Liver (tissue), 9 donors: ENCODE results near the gene RNF10. TPM values are rescaled to one million over a fixed set of nuclear protein-coding genes. Genes with fewer than 3 reads are reported as not detected.
A peak's percentile ranks its signal among the peaks of the same experiment; 100 is the strongest.

ENCODE experiments used
- DNase-seq: peaks from one replicate; pipeline ENCODE4 v3.0.0-alpha.2; 2017; ENCODE audit warnings: low spot score
- H3K27ac ChIP-seq, 2 donors: one replicate each; pipeline ENCODE4 v1.7.0; 2013; ENCODE audit warnings: inconsistent platforms in 2 of 2, low read length in 2 of 2, control low read depth in 1 of 2, low read depth in 1 of 2, mild to moderate bottlenecking in 1 of 2
- H3K27me3 ChIP-seq, 4 donors: one replicate each; pipeline versions ENCODE4 v1.6.1 to v1.7.0; 2013; ENCODE audit warnings: low read length in 3 of 4, inconsistent platforms in 1 of 4, mild to moderate bottlenecking in 1 of 4, moderate library complexity in 1 of 4; ENCODE audit not compliant: control insufficient read depth in 4 of 4, insufficient read depth in 4 of 4
- H3K36me3 ChIP-seq, 4 donors: one replicate each; pipeline versions ENCODE4 v1.6.1 to v1.7.0; 2013; ENCODE audit warnings: low read length in 3 of 4, mild to moderate bottlenecking in 3 of 4, low read depth in 1 of 4, moderate library complexity in 1 of 4; ENCODE audit not compliant: control insufficient read depth in 4 of 4, insufficient read depth in 3 of 4
- H3K4me1 ChIP-seq, 4 donors: one replicate each; pipeline versions ENCODE4 v1.6.1 to v1.7.0; 2013; ENCODE audit warnings: low read length in 3 of 4, mild to moderate bottlenecking in 3 of 4, moderate library complexity in 1 of 4; ENCODE audit not compliant: control insufficient read depth in 4 of 4, insufficient read depth in 4 of 4
- H3K4me3 ChIP-seq, 3 donors: one replicate each; pipeline versions ENCODE4 v1.6.1 to v1.7.0; 2013; ENCODE audit warnings: low read length in 3 of 3, control low read depth in 1 of 3, low read depth in 1 of 3, mild to moderate bottlenecking in 1 of 3
- H3K9ac ChIP-seq, 2 donors: one replicate each; pipeline ENCODE4 v1.7.0; 2013; ENCODE audit warnings: low read length in 2 of 2, mild to moderate bottlenecking in 2 of 2, moderate library complexity in 2 of 2, control low read depth in 1 of 2, low read depth in 1 of 2
- H3K9me3 ChIP-seq, 4 donors: one replicate each; pipeline versions ENCODE4 v1.6.1 to v1.7.0; 2013; ENCODE audit warnings: low read length in 3 of 4; ENCODE audit not compliant: control insufficient read depth in 4 of 4
- CTCF ChIP-seq: fragments of 150-350 bp; IDR thresholded peaks from 2 replicates; pipeline ENCODE4 v1.5.1; 2017; ENCODE audit warnings: improper control_type of control experiment, low read depth, low read length; ENCODE audit not compliant: missing input control
- EGR1 ChIP-seq, 2 donors: IDR thresholded peaks; 2 replicates each; pipeline ENCODE4 v1.6.1; 2016 to 2018; ENCODE audit warnings: antibody characterized with exemption in 2 of 2, low read depth in 2 of 2
- FOXA1 ChIP-seq: IDR thresholded peaks from 2 replicates; pipeline ENCODE4 v1.6.1; 2016; ENCODE audit warnings: antibody characterized with exemption
- GABPA ChIP-seq, 2 donors: IDR thresholded peaks in 1 of 2; conservative IDR thresholded peaks in 1 of 2; 2 replicates each; pipeline ENCODE4 v1.6.1; 2016; ENCODE audit warnings: antibody characterized with exemption in 2 of 2, mild to moderate bottlenecking in 1 of 2, moderate library complexity in 1 of 2
- HNF4G ChIP-seq: IDR thresholded peaks from 2 replicates; pipeline ENCODE4 v1.6.1; 2016; ENCODE audit warnings: antibody characterized with exemption
- NR2F2 ChIP-seq: IDR thresholded peaks from 2 replicates; pipeline ENCODE4 v1.6.1; 2016; ENCODE audit warnings: antibody characterized with exemption
- RAD21 ChIP-seq, 2 donors: IDR thresholded peaks; 2 replicates each; pipeline ENCODE4 v1.6.1; 2016; ENCODE audit warnings: antibody characterized with exemption in 2 of 2, mild to moderate bottlenecking in 2 of 2
- SP1 ChIP-seq: IDR thresholded peaks from 2 replicates; pipeline ENCODE4 v1.6.1; 2018; ENCODE audit warnings: antibody characterized with exemption, mild to moderate bottlenecking
- TAF1 ChIP-seq: conservative IDR thresholded peaks from 2 replicates; pipeline ENCODE4 v1.6.1; 2016; ENCODE audit warnings: antibody characterized with exemption, mild to moderate bottlenecking
- YY1 ChIP-seq: IDR thresholded peaks from 2 replicates; pipeline ENCODE4 v1.6.1; 2016; ENCODE audit warnings: antibody characterized with exemption, mild to moderate bottlenecking
- WGBS: extraction: QIAGEN DNeasy Blood & Tissue Kit; methylation state at CpG from one replicate; pipeline ENCODE4 v1.1.7; 2013; 5-methylcytosine and 5-hydroxymethylcytosine counted together
- polyA plus RNA-seq, 2 donors: library from polyadenylated mRNA; stranded (reverse) in 1 of 2; unstranded in 1 of 2; fragments of 200-250 nt in 1 of 2; fragments of >200 nt in 1 of 2; fragmentation: Nextera tagmentation in 1 of 2; extraction: Ambion mirVana in 1 of 2; gene quantifications; one replicate each; pipeline versions ENCODE4 v1.2.1 to v1.2.3, GENCODE V29; 2013 to 2015
- total RNA-seq, 2 donors: library from RNA; depleted of rRNA; stranded (reverse); fragments of >200 nt; gene quantifications; one replicate each; pipeline ENCODE4 v1.2.3, GENCODE V29; 2014
- TF ChIP-seq, protein P1 (sequence below): IDR thresholded peaks from 2 replicates; pipeline ENCODE4 v1.6.1; 2016; ENCODE audit warnings: antibody characterized with exemption, mild to moderate bottlenecking
- TF ChIP-seq, protein P2 (sequence below): IDR thresholded peaks from 2 replicates; pipeline ENCODE4 v1.6.1; 2016; ENCODE audit warnings: antibody characterized with exemption
- TF ChIP-seq, protein P3 (sequence below): IDR thresholded peaks from 2 replicates; pipeline ENCODE4 v1.6.1; 2016; ENCODE audit warnings: antibody characterized with exemption
- donor health status: healthy.
- donor health status: healthy.
- donor health status: healthy.
- donor health status: healthy.
- donor health status: healthy.

The RNF10 gene
- total and polyA plus RNA-seq, 4 donors = 48.0 to 157 (median 75.6) TPM

DNA sequence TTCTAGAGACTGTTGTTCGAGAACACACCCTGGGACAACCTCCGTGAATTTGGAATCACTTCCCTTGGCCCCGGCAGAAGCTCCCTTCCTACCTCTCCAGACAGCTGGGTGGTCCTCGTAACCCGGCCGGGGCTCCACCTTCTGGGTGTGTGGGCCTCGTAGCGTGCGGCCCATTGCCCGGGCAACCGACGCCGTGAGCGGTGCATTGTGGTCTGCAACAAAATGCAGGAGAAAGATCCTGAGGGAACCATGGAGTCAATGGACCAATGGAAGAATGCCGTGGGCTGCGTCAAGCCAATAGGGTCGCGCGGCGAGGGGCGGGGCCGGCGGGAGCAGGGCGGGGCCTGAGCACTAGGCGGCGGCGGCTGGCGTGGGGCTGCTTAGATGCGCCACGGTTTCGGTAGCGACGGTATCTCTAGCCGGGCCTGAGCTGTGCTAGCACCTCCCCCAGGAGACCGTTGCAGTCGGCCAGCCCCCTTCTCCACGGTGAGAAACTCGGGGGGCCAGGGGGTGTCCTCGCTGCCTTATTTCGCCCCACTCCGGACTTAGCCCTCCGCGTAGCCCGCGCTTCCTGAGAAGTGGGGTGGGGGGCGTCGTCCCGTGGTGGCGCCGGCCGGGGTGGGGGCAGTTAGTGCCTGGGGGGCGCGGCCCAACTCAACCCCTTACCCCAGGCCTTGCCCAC is 38.3 kb upstream of the RNF10 start, which contains the start of gene DYNLL1:
Gene DYNLL1 (plus strand): TSS at position 383 of the 682 bp plus-strand sequence. CDS start 309 bp downstream, outside the sequence.
- Histone ChIP-seq H3K9ac (peak within 1 kb of the TSS; percentile 47 to 53), H3K9me3 (no peaks in the 10 kb centered on the region), H3K27ac (peak within 1 kb of the TSS; percentile 75 to 85), H3K4me1 (peaks cover 0 to 19% (median 12%) of the 10 kb centered on the region in 4 donors), H3K27me3 (no peaks in the 10 kb centered on the region), H3K36me3 (peaks cover 1 to 15% (median 5%) of the 10 kb centered on the region in 4 donors), H3K4me3 (peak within 1 kb of the TSS; percentile 82 to 95 (median 85))
- WGBS = under 1% methylated on average over 53 of the region's 53 CpGs
- DNase-seq = peak; percentile 99
- TF ChIP-seq EGR1 (IDR thresholded peaks at IDR 0.05; ENCODE audit: low read depth in 2 of 2) (no peak), SP1 (peak; percentile 98), CTCF (peak; percentile 14), NR2F2 (no peak), RAD21 (IDR thresholded peaks at IDR 0.05) (peak; percentile 11 to 41), YY1 (peak; percentile 39), GABPA (IDR thresholded peaks at IDR 0.05 in 1 of 2, conservative IDR thresholded peaks at IDR 0.05 in 1 of 2) (no peak), TAF1 (peak; percentile 89), FOXA1 (peak; percentile 25)
- TF ChIP-seq, protein P1, sequence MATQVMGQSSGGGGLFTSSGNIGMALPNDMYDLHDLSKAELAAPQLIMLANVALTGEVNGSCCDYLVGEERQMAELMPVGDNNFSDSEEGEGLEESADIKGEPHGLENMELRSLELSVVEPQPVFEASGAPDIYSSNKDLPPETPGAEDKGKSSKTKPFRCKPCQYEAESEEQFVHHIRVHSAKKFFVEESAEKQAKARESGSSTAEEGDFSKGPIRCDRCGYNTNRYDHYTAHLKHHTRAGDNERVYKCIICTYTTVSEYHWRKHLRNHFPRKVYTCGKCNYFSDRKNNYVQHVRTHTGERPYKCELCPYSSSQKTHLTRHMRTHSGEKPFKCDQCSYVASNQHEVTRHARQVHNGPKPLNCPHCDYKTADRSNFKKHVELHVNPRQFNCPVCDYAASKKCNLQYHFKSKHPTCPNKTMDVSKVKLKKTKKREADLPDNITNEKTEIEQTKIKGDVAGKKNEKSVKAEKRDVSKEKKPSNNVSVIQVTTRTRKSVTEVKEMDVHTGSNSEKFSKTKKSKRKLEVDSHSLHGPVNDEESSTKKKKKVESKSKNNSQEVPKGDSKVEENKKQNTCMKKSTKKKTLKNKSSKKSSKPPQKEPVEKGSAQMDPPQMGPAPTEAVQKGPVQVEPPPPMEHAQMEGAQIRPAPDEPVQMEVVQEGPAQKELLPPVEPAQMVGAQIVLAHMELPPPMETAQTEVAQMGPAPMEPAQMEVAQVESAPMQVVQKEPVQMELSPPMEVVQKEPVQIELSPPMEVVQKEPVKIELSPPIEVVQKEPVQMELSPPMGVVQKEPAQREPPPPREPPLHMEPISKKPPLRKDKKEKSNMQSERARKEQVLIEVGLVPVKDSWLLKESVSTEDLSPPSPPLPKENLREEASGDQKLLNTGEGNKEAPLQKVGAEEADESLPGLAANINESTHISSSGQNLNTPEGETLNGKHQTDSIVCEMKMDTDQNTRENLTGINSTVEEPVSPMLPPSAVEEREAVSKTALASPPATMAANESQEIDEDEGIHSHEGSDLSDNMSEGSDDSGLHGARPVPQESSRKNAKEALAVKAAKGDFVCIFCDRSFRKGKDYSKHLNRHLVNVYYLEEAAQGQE = peak; percentile 95

GRCh38 chr12:120496413-120497340 is 37.5 kb upstream of the RNF10 start:
- Histone ChIP-seq H3K36me3 (peaks cover 5 to 15% (median 8%) of the 10 kb centered on the region in 4 donors), H3K27ac (peak overlapping the region; percentile 75 to 85), H3K4me3 (peak overlapping the region; percentile 82 to 95 (median 85)), H3K4me1 (peaks cover 0 to 19% (median 12%) of the 10 kb centered on the region in 4 donors), H3K27me3 (no peaks in the 10 kb centered on the region), H3K9me3 (no peaks in the 10 kb centered on the region), H3K9ac (peak overlapping the region; percentile 47 to 53)
- TF ChIP-seq, protein P2, sequence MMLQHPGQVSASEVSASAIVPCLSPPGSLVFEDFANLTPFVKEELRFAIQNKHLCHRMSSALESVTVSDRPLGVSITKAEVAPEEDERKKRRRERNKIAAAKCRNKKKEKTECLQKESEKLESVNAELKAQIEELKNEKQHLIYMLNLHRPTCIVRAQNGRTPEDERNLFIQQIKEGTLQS = no peak
- TF ChIP-seq, protein P3, sequence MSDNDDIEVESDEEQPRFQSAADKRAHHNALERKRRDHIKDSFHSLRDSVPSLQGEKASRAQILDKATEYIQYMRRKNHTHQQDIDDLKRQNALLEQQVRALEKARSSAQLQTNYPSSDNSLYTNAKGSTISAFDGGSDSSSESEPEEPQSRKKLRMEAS = no peak
- peak; percentile 20 to 73 for TF ChIP-seq EGR1 (IDR thresholded peaks at IDR 0.05; ENCODE audit: low read depth in 2 of 2)
- TF ChIP-seq RAD21 (IDR thresholded peaks at IDR 0.05) = peak; percentile 9 to 17
- TF ChIP-seq GABPA (IDR thresholded peaks at IDR 0.05 in 1 of 2, conservative IDR thresholded peaks at IDR 0.05 in 1 of 2) = no peak
- TF ChIP-seq HNF4G = no peak
- DNase-seq = peak; percentile 67
- under 1% methylated on average over 47 of the region's 47 CpGs for WGBS
